MM.1S (cell line): Measurements from ENCODE around the gene LYPD3.

Source experiments
- CTCF ChIP-seq: fragments of 300-600 bp; sonication (generic); IDR thresholded peaks from 2 replicates; pipeline ENCODE4 v1.5.1; 2016; ENCODE audit warnings: antibody characterized with exemption, low read length, mixed read lengths
- EZH2 ChIP-seq: fragments of 300-600 bp; sonication (generic); optimal IDR thresholded peaks from 2 replicates; pipeline ENCODE3; 2017; ENCODE audit warnings: low read depth, mild to moderate bottlenecking, antibody characterized with exemption, low read length, mixed read lengths
- EZH2phosphoT487 ChIP-seq: fragments of 300-600 bp; sonication (generic); IDR thresholded peaks from 2 replicates; pipeline ENCODE4 v1.6.1; 2018; ENCODE audit warnings: antibody characterized with exemption, low read length

DNA sequence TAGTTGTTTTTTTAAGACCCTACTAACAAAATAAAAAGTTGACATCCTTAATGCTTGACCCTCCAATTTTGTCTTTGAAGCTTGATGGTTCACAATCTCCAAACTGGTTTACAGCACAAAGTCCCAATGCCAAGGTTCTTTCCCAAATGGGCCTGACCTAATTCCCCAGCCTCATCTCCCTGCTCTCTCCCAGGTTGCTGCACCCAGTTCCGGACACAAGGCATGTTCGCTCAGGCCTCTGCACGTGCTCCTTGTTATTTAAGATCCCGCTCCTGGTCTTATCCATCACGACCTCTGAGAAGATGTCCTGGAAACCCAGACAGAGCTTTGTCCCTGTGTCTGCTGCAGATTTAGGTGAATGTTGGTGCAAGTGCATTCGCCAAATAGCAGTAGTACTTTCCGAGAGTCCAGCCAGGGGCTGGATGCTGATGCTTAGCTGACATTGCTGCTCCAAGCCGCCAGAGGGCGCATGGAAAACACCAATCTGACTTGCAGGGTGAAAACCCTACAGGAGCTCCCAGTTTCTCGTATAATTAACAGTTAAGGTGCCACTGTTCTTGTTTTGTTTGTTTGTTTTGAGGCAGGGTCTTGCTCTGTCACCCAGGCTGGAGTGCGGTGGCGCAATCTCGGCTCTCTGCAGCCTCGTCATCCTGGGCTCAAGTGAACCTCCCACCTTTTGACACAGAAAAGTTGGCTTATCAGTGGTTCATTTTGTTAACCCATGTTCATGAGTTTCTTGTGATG lies 18.5 kb downstream of the LYPD3 start:
- no peak for TF ChIP-seq EZH2
- TF ChIP-seq CTCF, result peak; percentile 87
- TF ChIP-seq EZH2phosphoT487, result no peak
